ENCODE results near the gene CHKB. TPM values are rescaled to one million over a fixed set of nuclear protein-coding genes. Genes with fewer than 3 reads are reported as not detected.
"Not testable (repeated sequence)": the region's sequence is repeated elsewhere in the genome, so short reads cannot be mapped to it uniquely, and the experiment has no call there.

Gene CHKB
- 10 to 100 TPM; 62.8 to 82.6 (median 82.5) TPM for polyA plus RNA-seq (ENCODE audit: insufficient read length in 3 of 3)

GRCh38 chr22:50582493-50583293, at the start of gene CHKB:
TSS of gene CHKB (minus strand) at chr22:50582849. CDS start at chr22:50582781, 68 bp downstream.
- DNase-seq (ENCODE audit: low read depth in 3 of 3, low spot score in 2 of 3), result peak; percentile 85 to 96 (median 94)

GRCh38 chr22:50630376-50630775, 47.7 kb upstream of the CHKB start:
- no peak for DNase-seq (ENCODE audit: low read depth in 3 of 3, low spot score in 2 of 3)

GRCh38 chr22:50628543-50629134, 46.0 kb upstream of the CHKB start:
- no peak for DNase-seq (ENCODE audit: low read depth in 3 of 3, low spot score in 2 of 3)

GRCh38 chr22:50627642-50628542, 45.2 kb upstream of the CHKB start, which contains the start of gene ARSA:
TSS of gene ARSA (minus strand) at chr22:50628152. CDS start at chr22:50627779, 373 bp downstream.
- peak in 2 of 3 donors; percentile 52 to 55 for DNase-seq (ENCODE audit: low read depth in 3 of 3, low spot score in 2 of 3)

- no peak for DNase-seq (ENCODE audit: low read depth in 3 of 3, low spot score in 2 of 3)
These were observed 44.4 kb upstream of the CHKB start for GRCh38 chr22:50626850-50627641.

GRCh38 chr22:50626314-50626849, 43.7 kb upstream of the CHKB start:
- no peak for DNase-seq (ENCODE audit: low read depth in 3 of 3, low spot score in 2 of 3)

- no peak for DNase-seq (ENCODE audit: low read depth in 3 of 3, low spot score in 2 of 3)
These were observed 43.1 kb upstream of the CHKB start for GRCh38 chr22:50625568-50626313.

- DNase-seq (ENCODE audit: low read depth in 3 of 3, low spot score in 2 of 3), result no peak
These were observed 42.5 kb upstream of the CHKB start for GRCh38 chr22:50625131-50625567.

GRCh38 chr22:50624347-50625130, 41.9 kb upstream of the CHKB start:
- DNase-seq (ENCODE audit: low read depth in 3 of 3, low spot score in 2 of 3), result no peak

- no peak for DNase-seq (ENCODE audit: low read depth in 3 of 3, low spot score in 2 of 3)
These were observed 40.2 kb upstream of the CHKB start for GRCh38 chr22:50622723-50623327.

GRCh38 chr22:50621948-50622722, 39.5 kb upstream of the CHKB start:
- no peak for DNase-seq (ENCODE audit: low read depth in 3 of 3, low spot score in 2 of 3)

GRCh38 chr22:50621356-50621880, 38.8 kb upstream of the CHKB start:
- DNase-seq (ENCODE audit: low read depth in 3 of 3, low spot score in 2 of 3), result no peak

GRCh38 chr22:50620593-50621355, 38.1 kb upstream of the CHKB start:
- no peak for DNase-seq (ENCODE audit: low read depth in 3 of 3, low spot score in 2 of 3)

- not testable (repeated sequence) for DNase-seq (ENCODE audit: low read depth in 3 of 3, low spot score in 2 of 3)
These were observed 31.6 kb upstream of the CHKB start for GRCh38 chr22:50614296-50614695.

GRCh38 chr22:50613291-50613981, 30.8 kb upstream of the CHKB start:
- DNase-seq (ENCODE audit: low read depth in 3 of 3, low spot score in 2 of 3), result no peak
